ENCODE results near the gene FAM193A. TPM values are rescaled to one million over a fixed set of nuclear protein-coding genes. Genes with fewer than 3 reads are reported as not detected.
A peak's percentile ranks its signal among the peaks of the same experiment; 100 is the strongest.

FAM193A gene
- total and polyA plus RNA-seq, 2 donors (not counting 1 experiment from before 2014, with no cell fraction given) = 16.0 to 62.7 TPM

DNA sequence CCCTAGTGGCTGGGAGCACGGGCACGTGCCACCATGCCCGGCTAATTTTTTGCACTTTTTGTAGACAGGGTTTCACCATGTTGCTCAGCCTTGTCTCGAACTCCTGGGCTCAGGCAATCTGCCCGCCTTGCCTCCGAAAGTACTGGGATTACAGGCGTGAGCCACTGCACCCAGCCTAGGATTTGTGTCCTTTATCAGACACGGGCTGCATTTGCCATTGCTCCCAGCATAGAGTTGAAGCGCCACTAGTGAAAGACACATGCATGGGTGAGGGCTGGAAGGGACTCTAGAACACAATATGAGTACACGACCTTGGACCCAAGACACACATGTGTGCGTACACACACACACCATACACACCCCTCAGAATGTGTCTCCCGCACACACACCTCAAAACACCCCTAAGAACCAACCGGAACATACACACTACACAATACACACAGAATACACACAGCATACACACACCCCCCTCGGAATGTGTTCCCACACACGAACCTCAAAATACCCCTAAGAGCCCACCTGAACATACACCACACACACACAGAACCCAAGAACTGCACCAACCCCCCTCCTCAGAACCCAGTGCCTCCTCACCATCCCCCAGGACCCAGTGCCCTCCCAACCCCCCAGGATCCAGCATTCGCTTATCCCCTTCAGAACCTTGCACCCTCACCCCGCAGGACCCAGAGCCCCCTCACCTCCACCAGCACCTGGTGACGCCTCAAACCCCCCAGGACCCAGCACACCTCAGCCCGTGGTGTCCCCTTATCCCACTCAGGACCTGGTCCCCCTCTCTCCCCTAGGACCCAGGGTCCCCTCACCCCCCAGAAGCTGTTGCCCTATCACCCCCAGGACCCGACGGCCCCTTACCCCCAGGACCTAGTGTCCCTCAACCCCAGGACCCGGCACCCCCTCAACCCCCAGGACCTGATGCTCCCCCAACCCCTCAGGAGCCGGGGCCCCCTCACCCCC, 218.7 kb downstream of the FAM193A start:
- intact Hi-C loops (cut with micrococcal nuclease) = no loop called here
- peak overlapping the region; percentile 64 for H3K9ac ChIP-seq (ENCODE audit: low read length)
- H4K20me1 ChIP-seq (ENCODE audit: control insufficient read depth, insufficient read depth, low read length, poor library complexity, severe bottlenecking) = peaks cover 39% of the 10 kb centered on the region

More for the DNA sequence above, 218.7 kb downstream of the FAM193A start:
- Mint-ChIP-seq H3K27me3 (no peaks in the 10 kb centered on the region), H3K27ac (peak overlapping the region; percentile 79), H3K4me3 (peak overlapping the region; percentile 83), H3K9me3 (ENCODE audit: insufficient read depth) (no peaks in the 10 kb centered on the region), H3K4me1 (peaks cover 30% of the 10 kb centered on the region)
- Histone ChIP-seq H3K79me2 (ENCODE audit: control insufficient read depth, insufficient read depth, low read length) (peaks cover 57% of the 10 kb centered on the region), H3K4me3 (ENCODE audit: control extremely low read depth in 1 of 5, extremely low read depth in 1 of 5, insufficient read depth in 1 of 5, low read depth in 2 of 5, low read length in 4 of 5) (peak overlapping the region in 4 of 5 experiments; percentile 53 to 78 (median 68)), H3K27ac (ENCODE audit: low read length in 2 of 2) (peak overlapping the region; percentile 38 to 83), H3K27me3 (replicated peaks in 1 of 4; ENCODE audit: control extremely low read depth in 1 of 4, control insufficient read depth in 3 of 4, insufficient read depth in 4 of 4, low read length in 3 of 4) (no peaks in the 10 kb centered on the region), H3K4me2 (replicated peaks; ENCODE audit: low read depth, low read length, poor library complexity, severe bottlenecking) (peak overlapping the region; percentile 86), H2AFZ (ENCODE audit: insufficient read depth, low read depth, low read length, poor library complexity, severe bottlenecking) (peak overlapping the region; percentile 69), H3K9me3 (ENCODE audit: control extremely low read depth in 1 of 3, control insufficient read depth in 2 of 3, insufficient read depth in 1 of 3, low read length in 2 of 3) (no peaks in the 10 kb centered on the region), H3K4me1 (ENCODE audit: control insufficient read depth in 2 of 2, insufficient read depth in 2 of 2, low read length in 2 of 2) (peaks cover 11 to 18% of the 10 kb centered on the region in 2 donors), H3K36me3 (replicated peaks in 1 of 2; ENCODE audit: control extremely low read depth in 1 of 2, control insufficient read depth in 1 of 2, extremely low read depth in 1 of 2, insufficient read depth in 2 of 2, low read length in 1 of 2) (peaks cover 0 to 1% of the 10 kb centered on the region in 2 experiments)
- CTCF ChIA-PET = interaction anchor here (0.8 to 1.6 kb wide), 3 partner anchors 9 to 209 kb away, joined by 5 read pairs; partner anchors contain the start of genes GRK4 and NOP14
- no peak for TF ChIP-seq EZH2 (IDR thresholded peaks at IDR 0.05; ENCODE audit: borderline replicate concordance, insufficient read depth, low read depth, low read length, poor library complexity, severe bottlenecking)
- TF ChIP-seq, protein P1, sequence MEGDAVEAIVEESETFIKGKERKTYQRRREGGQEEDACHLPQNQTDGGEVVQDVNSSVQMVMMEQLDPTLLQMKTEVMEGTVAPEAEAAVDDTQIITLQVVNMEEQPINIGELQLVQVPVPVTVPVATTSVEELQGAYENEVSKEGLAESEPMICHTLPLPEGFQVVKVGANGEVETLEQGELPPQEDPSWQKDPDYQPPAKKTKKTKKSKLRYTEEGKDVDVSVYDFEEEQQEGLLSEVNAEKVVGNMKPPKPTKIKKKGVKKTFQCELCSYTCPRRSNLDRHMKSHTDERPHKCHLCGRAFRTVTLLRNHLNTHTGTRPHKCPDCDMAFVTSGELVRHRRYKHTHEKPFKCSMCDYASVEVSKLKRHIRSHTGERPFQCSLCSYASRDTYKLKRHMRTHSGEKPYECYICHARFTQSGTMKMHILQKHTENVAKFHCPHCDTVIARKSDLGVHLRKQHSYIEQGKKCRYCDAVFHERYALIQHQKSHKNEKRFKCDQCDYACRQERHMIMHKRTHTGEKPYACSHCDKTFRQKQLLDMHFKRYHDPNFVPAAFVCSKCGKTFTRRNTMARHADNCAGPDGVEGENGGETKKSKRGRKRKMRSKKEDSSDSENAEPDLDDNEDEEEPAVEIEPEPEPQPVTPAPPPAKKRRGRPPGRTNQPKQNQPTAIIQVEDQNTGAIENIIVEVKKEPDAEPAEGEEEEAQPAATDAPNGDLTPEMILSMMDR (IDR thresholded peaks at IDR 0.05) = no peak
- whole genome bisulfite sequencing (ENCODE audit: insufficient coverage) = 62% methylated on average over 21 of the region's 23 CpGs
- no peak for DNase-seq
- no peak for ATAC-seq (ENCODE audit: low read depth)
- POLR2A ChIA-PET = interaction anchor here (0.6 to 2.6 kb wide), 3 partner anchors 8 to 283 kb away, joined by 3 to 8 read pairs (median 6); no protein-coding TSS in a partner anchor

All from B cell (primary cell).